GOT3 (cell line): ENCODE data around the gene NGB.

Experiments used
- DNase-seq: peaks from one replicate; lab custom pipeline; 2025; ENCODE audit warnings: mixed read lengths; lab: John Stamatoyannopoulos, UW

The NGB gene

GRCh38 chr14:77230914-77231313 is 40.1 kb downstream of the NGB start:
- DNase-seq, result no peak

- no peak for DNase-seq
These were observed 43.0 kb downstream of the NGB start for GRCh38 chr14:77228056-77228455.

GRCh38 chr14:77225892-77226557 is 45.0 kb downstream of the NGB start:
- DNase-seq, result no peak

- DNase-seq, result no peak
These were observed 45.8 kb downstream of the NGB start for GRCh38 chr14:77225254-77225653.

- DNase-seq, result no peak
These were observed 46.8 kb downstream of the NGB start for GRCh38 chr14:77224212-77224611.

GRCh38 chr14:77222546-77223225 is 48.3 kb downstream of the NGB start:
- DNase-seq, result no peak

GRCh38 chr14:77221241-77221871 is 49.6 kb downstream of the NGB start:
- no peak for DNase-seq

GRCh38 chr14:77220246-77221017 is 50.6 kb downstream of the NGB start:
- DNase-seq, result no peak

GRCh38 chr14:77219591-77219990 is 51.4 kb downstream of the NGB start:
- no peak for DNase-seq

GRCh38 chr14:77217551-77217950 is 53.5 kb downstream of the NGB start:
- no peak for DNase-seq
